ENCODE data around the gene SLIT3. TPM values are rescaled to one million over a fixed set of nuclear protein-coding genes. Genes with fewer than 3 reads are reported as not detected.

The SLIT3 gene
- total RNA-seq, 3 donors from 2014 or later (not counting 1 experiment from before 2014, with no cell fraction given): 0.34 to 0.80 TPM; not detected in 1

- Histone ChIP-seq H3K27me3 (ENCODE audit: control insufficient read depth, insufficient read depth, low read length) (no peaks in the 10 kb centered on the region), H3K9me3 (ENCODE audit: control insufficient read depth, insufficient read depth, low read length) (no peaks in the 10 kb centered on the region), H3K4me1 (ENCODE audit: control insufficient read depth, insufficient read depth, low read length) (no peaks in the 10 kb centered on the region), H3K27ac (ENCODE audit: low read length) (no peak overlapping the region), H3K4me3 (ENCODE audit: low read length) (no peak overlapping the region), H3K36me3 (ENCODE audit: control insufficient read depth, insufficient read depth, low read length) (no peaks in the 10 kb centered on the region)
- no peaks in the 10 kb centered on the region for H3K36me3 Mint-ChIP-seq
- DNase-seq (no peak), ATAC-seq (no peak)
- intact Hi-C loops (cut with micrococcal nuclease): no loop called here
- TF ChIP-seq CTCF (IDR thresholded peaks at IDR 0.05): no peak
- 87% methylated on average over 7 of the region's 7 CpGs for WGBS (ENCODE audit: insufficient coverage)
- no peak overlapping the region for H3K27ac Mint-ChIP-seq
- H3K9me3 Mint-ChIP-seq: no peaks in the 10 kb centered on the region
- no peak overlapping the region for H3K4me3 Mint-ChIP-seq
- no peaks in the 10 kb centered on the region for H3K4me1 Mint-ChIP-seq
- peaks cover 0 to 3% of the 10 kb centered on the region in 2 donors for H3K27me3 Mint-ChIP-seq (ENCODE audit: low read depth in 2 of 2)
Measured at GRCh38 chr5:169268019-169268418, 32.9 kb downstream of the SLIT3 start.

- no peaks in the 10 kb centered on the region for H3K36me3 Mint-ChIP-seq
- peaks cover 0 to 9% of the 10 kb centered on the region in 2 donors for H3K27me3 Mint-ChIP-seq (ENCODE audit: low read depth in 2 of 2)
- no peak for TF ChIP-seq CTCF (IDR thresholded peaks at IDR 0.05)
- Histone ChIP-seq H3K36me3 (ENCODE audit: control insufficient read depth, insufficient read depth, low read length) (no peaks in the 10 kb centered on the region), H3K27ac (ENCODE audit: low read length) (no peak overlapping the region), H3K4me1 (ENCODE audit: control insufficient read depth, insufficient read depth, low read length) (no peaks in the 10 kb centered on the region), H3K9me3 (ENCODE audit: control insufficient read depth, insufficient read depth, low read length) (no peaks in the 10 kb centered on the region), H3K4me3 (ENCODE audit: low read length) (no peak overlapping the region), H3K27me3 (ENCODE audit: control insufficient read depth, insufficient read depth, low read length) (no peaks in the 10 kb centered on the region)
- DNase-seq: no peak
- no peaks in the 10 kb centered on the region for H3K4me1 Mint-ChIP-seq
- H3K4me3 Mint-ChIP-seq: no peak overlapping the region
- no peak for ATAC-seq
- 77% methylated on average over 3 of the region's 3 CpGs for WGBS (ENCODE audit: insufficient coverage)
- intact Hi-C loops (cut with micrococcal nuclease): no loop called here
- no peaks in the 10 kb centered on the region for H3K9me3 Mint-ChIP-seq
- H3K27ac Mint-ChIP-seq: no peak overlapping the region
Measured at GRCh38 chr5:169265888-169266287, 35.1 kb downstream of the SLIT3 start.

- H3K36me3 Mint-ChIP-seq: no peaks in the 10 kb centered on the region
- no peak for DNase-seq
Measured at GRCh38 chr5:169263591-169263990, 37.3 kb downstream of the SLIT3 start.

More at GRCh38 chr5:169263591-169263990, 37.3 kb downstream of the SLIT3 start:
- no peak for TF ChIP-seq CTCF (IDR thresholded peaks at IDR 0.05)
- no peaks in the 10 kb centered on the region for H3K4me1 Mint-ChIP-seq
- no peak overlapping the region for H3K27ac Mint-ChIP-seq
- H3K27ac ChIP-seq (ENCODE audit: low read length): no peak overlapping the region
- no peak for ATAC-seq
- H3K4me1 ChIP-seq (ENCODE audit: control insufficient read depth, insufficient read depth, low read length): no peaks in the 10 kb centered on the region
- no peaks in the 10 kb centered on the region for H3K9me3 ChIP-seq (ENCODE audit: control insufficient read depth, insufficient read depth, low read length)
- 68% methylated on average over 5 of the region's 7 CpGs for WGBS (ENCODE audit: insufficient coverage)
- H3K4me3 ChIP-seq (ENCODE audit: low read length): no peak overlapping the region
- H3K4me3 Mint-ChIP-seq: no peak overlapping the region
- H3K36me3 ChIP-seq (ENCODE audit: control insufficient read depth, insufficient read depth, low read length): no peaks in the 10 kb centered on the region
- H3K27me3 ChIP-seq (ENCODE audit: control insufficient read depth, insufficient read depth, low read length): no peaks in the 10 kb centered on the region
- peaks cover 0 to 9% of the 10 kb centered on the region in 2 donors for H3K27me3 Mint-ChIP-seq (ENCODE audit: low read depth in 2 of 2)
- H3K9me3 Mint-ChIP-seq: no peaks in the 10 kb centered on the region
- intact Hi-C loops (cut with micrococcal nuclease): no loop called here

Data from natural killer cell (primary cell).